ENCODE results near the gene CENPS.

- TF ChIP-seq, protein P1, sequence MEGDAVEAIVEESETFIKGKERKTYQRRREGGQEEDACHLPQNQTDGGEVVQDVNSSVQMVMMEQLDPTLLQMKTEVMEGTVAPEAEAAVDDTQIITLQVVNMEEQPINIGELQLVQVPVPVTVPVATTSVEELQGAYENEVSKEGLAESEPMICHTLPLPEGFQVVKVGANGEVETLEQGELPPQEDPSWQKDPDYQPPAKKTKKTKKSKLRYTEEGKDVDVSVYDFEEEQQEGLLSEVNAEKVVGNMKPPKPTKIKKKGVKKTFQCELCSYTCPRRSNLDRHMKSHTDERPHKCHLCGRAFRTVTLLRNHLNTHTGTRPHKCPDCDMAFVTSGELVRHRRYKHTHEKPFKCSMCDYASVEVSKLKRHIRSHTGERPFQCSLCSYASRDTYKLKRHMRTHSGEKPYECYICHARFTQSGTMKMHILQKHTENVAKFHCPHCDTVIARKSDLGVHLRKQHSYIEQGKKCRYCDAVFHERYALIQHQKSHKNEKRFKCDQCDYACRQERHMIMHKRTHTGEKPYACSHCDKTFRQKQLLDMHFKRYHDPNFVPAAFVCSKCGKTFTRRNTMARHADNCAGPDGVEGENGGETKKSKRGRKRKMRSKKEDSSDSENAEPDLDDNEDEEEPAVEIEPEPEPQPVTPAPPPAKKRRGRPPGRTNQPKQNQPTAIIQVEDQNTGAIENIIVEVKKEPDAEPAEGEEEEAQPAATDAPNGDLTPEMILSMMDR (IDR thresholded peaks at IDR 0.05): no peak
- no peak for TF ChIP-seq EP300 (IDR thresholded peaks at IDR 0.05)
Observed at GRCh38 chr1:10449751-10450150, 19.5 kb downstream of the CENPS start, which contains the start of gene CORT.

All from tibial nerve (tissue), 4 donors.